Psoas muscle (tissue), 8 donors: ENCODE results near the gene COPRS. TPM values are rescaled to one million over a fixed set of nuclear protein-coding genes. Genes with fewer than 3 reads are reported as not detected.

Experiments used
- ATAC-seq, 4 donors: fragments of 200-7000 bp; cut with Tn5 transposase; one replicate each; pipeline ENCODE4 v1.9.1; 2020; ENCODE audit warnings: moderate library complexity in 3 of 4, mild to moderate bottlenecking in 2 of 4
- DNase-seq, 2 donors: peaks; one replicate each; pipeline ENCODE4 v3.0.0-alpha.2; 2020
- H3K27ac ChIP-seq: fragments of 200-600 bp; one replicate; pipeline ENCODE4 v1.8.0; 2022
- H3K27me3 ChIP-seq, 3 donors: fragments of 200-600 bp in 1 of 3; one replicate each; pipeline versions ENCODE4 v1.6.1 to v1.8.0; 2013 to 2022; ENCODE audit warnings: low read length in 2 of 3, mild to moderate bottlenecking in 2 of 3, moderate library complexity in 1 of 3; ENCODE audit not compliant: insufficient read depth in 3 of 3
- H3K36me3 ChIP-seq, 2 donors: fragments of 200-600 bp in 1 of 2; one replicate each; pipeline versions ENCODE4 v1.6.1 to v1.8.0; 2013 to 2022; ENCODE audit warnings: low read depth in 1 of 2, mild to moderate bottlenecking in 1 of 2, moderate library complexity in 1 of 2; ENCODE audit not compliant: insufficient read depth in 1 of 2
- H3K4me1 ChIP-seq: fragments of 200-600 bp; one replicate; pipeline ENCODE4 v1.8.0; 2022
- H3K4me3 ChIP-seq: fragments of 200-600 bp; one replicate; pipeline ENCODE4 v1.8.0; 2022; ENCODE audit warnings: mild to moderate bottlenecking
- H3K9me3 ChIP-seq: fragments of 200-600 bp; one replicate; pipeline ENCODE4 v1.8.0; 2022
- CTCF ChIP-seq: fragments of 200-600 bp; IDR thresholded peaks from one replicate; pipeline ENCODE4 v1.8.0; 2022; ENCODE audit warnings: antibody characterized with exemption
- WGBS, 3 donors: extraction: QIAGEN DNeasy Blood & Tissue Kit; methylation state at CpG; one replicate each; pipeline versions ENCODE4 v1.1.6 to v1.1.7; 2013; 5-methylcytosine and 5-hydroxymethylcytosine counted together
- intact Hi-C, 2 donors: fragments of 100-400 bp; cut with DNase I; formaldehyde crosslinking; loops; one replicate each; pipeline versions ENCODE4 v1.11.0 to v1.14.2; 2022
- polyA plus RNA-seq, 3 donors: library from polyadenylated mRNA; stranded (reverse); fragments of 200-250 nt; gene quantifications; one replicate each; pipeline ENCODE4 v1.2.3, GENCODE V29; 2013
- total RNA-seq, 4 donors: library from RNA; stranded (reverse); fragmentation: NEBNext Ultra II Directional in 2 of 4; extraction: Animal tissue kit (Norgen Biotek cat#: 25700) in 2 of 4; gene quantifications; one replicate each; pipeline versions ENCODE4 v1.2.1 to v1.2.4, GENCODE V29; 2021 to 2023
- donor health status: healthy with polysubstance abuse.
- donor health status: DM: no; HTN: no; CAD: no; lungs with moderate emphysema.
- donor health status: Bipolar disorder and iron deficiency.
- donor health status: healthy.
- donor health status: DM: yes; HTN: yes; CAD: no.
- donor health status: DM: no; HTN: no; CAD: no.
- donor health status: DM: no; HTN: no; CAD: no.
- donor health status: DM: yes; HTN: yes; CAD: no.

The COPRS gene
- total and polyA plus RNA-seq, 7 donors, result 35.2 to 109 (median 54.5) TPM

- 91 to 97% (median 95%) methylated on average over 5 of the region's 5 CpGs for WGBS, 3 donors
- intact Hi-C loops, result no loop called here
- no peak overlapping the region for H3K27ac ChIP-seq
- no peaks in the 10 kb centered on the region for H3K27me3 ChIP-seq
- ATAC-seq (no peak), DNase-seq (no peak)
- H3K4me3 ChIP-seq, result no peak overlapping the region
- no peak for TF ChIP-seq CTCF
- peaks cover 5 to 100% of the 10 kb centered on the region in 2 donors for H3K36me3 ChIP-seq
- H3K9me3 ChIP-seq, result no peaks in the 10 kb centered on the region
- H3K4me1 ChIP-seq, result no peaks in the 10 kb centered on the region
Measured at GRCh38 chr17:31869797-31870568, 10.9 kb upstream of the COPRS start.

GRCh38 chr17:31869031-31869430 lies 10.0 kb upstream of the COPRS start:
- H3K27me3 ChIP-seq, result no peaks in the 10 kb centered on the region
- ATAC-seq, result no peak
- 91 to 100% (median 97%) methylated on average over 2 of the region's 2 CpGs for WGBS, 3 donors
- no peak for TF ChIP-seq CTCF
- no peak for DNase-seq
- H3K27ac ChIP-seq, result no peak overlapping the region
- peaks cover 5 to 100% of the 10 kb centered on the region in 2 donors for H3K36me3 ChIP-seq
- intact Hi-C loops, result no loop called here
- no peaks in the 10 kb centered on the region for H3K4me1 ChIP-seq
- no peaks in the 10 kb centered on the region for H3K9me3 ChIP-seq
- no peak overlapping the region for H3K4me3 ChIP-seq

GRCh38 chr17:31859487-31860008 lies 504 bp upstream of the COPRS start:
- no peaks in the 10 kb centered on the region for H3K9me3 ChIP-seq
- H3K27me3 ChIP-seq, result no peaks in the 10 kb centered on the region
- intact Hi-C loops, result loop anchor here in 1 of 2 donors (5.0 kb wide), 2 partner anchors 38 to 422 kb away; no protein-coding TSS in a partner anchor
- H3K4me3 ChIP-seq, result peak overlapping the region; percentile 61
- DNase-seq (no peak), ATAC-seq (no peak)
- WGBS, 3 donors, result 15 to 17% (median 15%) methylated on average over 16 of the region's 16 CpGs
- no peak overlapping the region for H3K27ac ChIP-seq
- H3K36me3 ChIP-seq, result peaks cover 3 to 61% of the 10 kb centered on the region in 2 donors
- no peak for TF ChIP-seq CTCF
- H3K4me1 ChIP-seq, result peaks cover 10% of the 10 kb centered on the region

- peak overlapping the region; percentile 70 for H3K4me3 ChIP-seq
- peak overlapping the region; percentile 80 for H3K27ac ChIP-seq
- no peak for TF ChIP-seq CTCF
- peaks cover 0 to 61% of the 10 kb centered on the region in 2 donors for H3K36me3 ChIP-seq
- peaks cover 10% of the 10 kb centered on the region for H3K4me1 ChIP-seq
- no peaks in the 10 kb centered on the region for H3K9me3 ChIP-seq
- H3K27me3 ChIP-seq, result no peaks in the 10 kb centered on the region
- 29 to 35% (median 29%) methylated on average over 13 of the region's 13 CpGs for WGBS, 3 donors
- ATAC-seq (peak in 2 of 4 donors; percentile 21 to 32), DNase-seq (no peak)
- intact Hi-C loops, result loop anchor here in 1 of 2 donors (5.0 kb wide), 1 partner anchor 421 kb away; no protein-coding TSS in a partner anchor
Measured at GRCh38 chr17:31857920-31858641, 963 bp downstream of the COPRS start.
